Measurements from ENCODE around the gene UNC5B.
"Not testable (repeated sequence)": the region's sequence is repeated elsewhere in the genome, so short reads cannot be mapped to it uniquely, and the experiment has no call there.

The UNC5B gene

GRCh38 chr10:71285180-71285545 lies 72.8 kb downstream of the UNC5B start:
- DNase-seq = peak; percentile 65

- no peak for DNase-seq
These were observed 73.6 kb downstream of the UNC5B start for GRCh38 chr10:71285986-71286385.

GRCh38 chr10:71286521-71287294 lies 74.3 kb downstream of the UNC5B start:
- no peak for DNase-seq

GRCh38 chr10:71287456-71287855 lies 75.1 kb downstream of the UNC5B start:
- DNase-seq = no peak

GRCh38 chr10:71288461-71288860 lies 76.1 kb downstream of the UNC5B start:
- no peak for DNase-seq

GRCh38 chr10:71289421-71290130 lies 77.2 kb downstream of the UNC5B start:
- no peak for DNase-seq

- no peak for DNase-seq
These were observed 78.0 kb downstream of the UNC5B start for GRCh38 chr10:71290331-71290730.

GRCh38 chr10:71290806-71291527 lies 78.6 kb downstream of the UNC5B start:
- no peak for DNase-seq

GRCh38 chr10:71291528-71291900 lies 79.1 kb downstream of the UNC5B start:
- no peak for DNase-seq

GRCh38 chr10:71292624-71293445 lies 80.5 kb downstream of the UNC5B start:
- no peak for DNase-seq

- no peak for DNase-seq
These were observed 81.2 kb downstream of the UNC5B start for GRCh38 chr10:71293446-71294084.

- DNase-seq = no peak
These were observed 81.8 kb downstream of the UNC5B start for GRCh38 chr10:71294091-71294561.

GRCh38 chr10:71294856-71295255 lies 82.5 kb downstream of the UNC5B start:
- DNase-seq = no peak

GRCh38 chr10:71295641-71296040 lies 83.3 kb downstream of the UNC5B start:
- no peak for DNase-seq

- no peak for DNase-seq
These were observed 83.7 kb downstream of the UNC5B start for GRCh38 chr10:71296086-71296485.

GRCh38 chr10:71296811-71297210 lies 84.4 kb downstream of the UNC5B start:
- not testable (repeated sequence) for DNase-seq

GRCh38 chr10:71297343-71297742 lies 85.0 kb downstream of the UNC5B start:
- no peak for DNase-seq

GRCh38 chr10:71299071-71299785 lies 86.9 kb downstream of the UNC5B start:
- DNase-seq = no peak

GRCh38 chr10:71300555-71301370 lies 88.4 kb downstream of the UNC5B start:
- DNase-seq = no peak

- no peak for DNase-seq
These were observed 89.1 kb downstream of the UNC5B start for GRCh38 chr10:71301371-71301916.
